Parathyroid adenoma (tissue), 2 donors: ENCODE measurements around the gene STK33.

Source experiments
- H2AFZ ChIP-seq: fragments of 300-600 bp; sonication (generic); one replicate; pipeline ENCODE4 v1.7.0; 2017; ENCODE audit warnings: antibody characterized with exemption, mild to moderate bottlenecking
- H3K27ac ChIP-seq: fragments of 300-600 bp; sonication (generic); one replicate; pipeline ENCODE4 v1.7.0; 2017
- H3K27me3 ChIP-seq: fragments of 300-600 bp; sonication (generic); one replicate; pipeline ENCODE4 v1.7.0; 2017; ENCODE audit warnings: low read length; ENCODE audit not compliant: control insufficient read depth, insufficient read depth
- H3K36me3 ChIP-seq: fragments of 300-600 bp; sonication (generic); one replicate; pipeline ENCODE4 v1.7.0; 2017; ENCODE audit warnings: low read length; ENCODE audit not compliant: control insufficient read depth, insufficient read depth
- H3K4me1 ChIP-seq: fragments of 300-600 bp; sonication (generic); one replicate; pipeline ENCODE4 v1.7.0; 2017; ENCODE audit warnings: control low read depth
- H3K4me2 ChIP-seq: fragments of 300-600 bp; sonication (generic); one replicate; pipeline ENCODE4 v1.7.0; 2017; ENCODE audit warnings: low read length
- H3K4me3 ChIP-seq: fragments of 300-600 bp; sonication (generic); one replicate; pipeline ENCODE4 v1.7.0; 2017; ENCODE audit warnings: low read depth, low read length
- H3K79me2 ChIP-seq: fragments of 300-600 bp; sonication (generic); one replicate; pipeline ENCODE4 v1.7.0; 2017; ENCODE audit warnings: control low read depth
- H3K9ac ChIP-seq: fragments of 300-600 bp; sonication (generic); one replicate; pipeline ENCODE4 v1.7.0; 2017; ENCODE audit warnings: mild to moderate bottlenecking
- H3K9me3 ChIP-seq: fragments of 300-600 bp; sonication (generic); one replicate; pipeline ENCODE4 v1.7.0; 2017; ENCODE audit warnings: low read length; ENCODE audit not compliant: control insufficient read depth
- CTCF ChIP-seq: fragments of 300-600 bp; sonication (generic); IDR thresholded peaks from one replicate; pipeline ENCODE4 v1.7.0; 2017; ENCODE audit warnings: antibody characterized with exemption, mild to moderate bottlenecking
- donor health status: primary hyperparathyroidism.

The STK33 gene

GRCh38 chr11:8374716-8375115 is 219.3 kb downstream of the STK33 start:
- Histone ChIP-seq H3K27ac (no peak overlapping the region), H3K27me3 (no peaks in the 10 kb centered on the region), H3K9me3 (no peaks in the 10 kb centered on the region), H3K4me1 (no peaks in the 10 kb centered on the region), H3K4me3 (no peak overlapping the region), H3K9ac (no peak overlapping the region), H3K79me2 (no peaks in the 10 kb centered on the region), H3K36me3 (no peaks in the 10 kb centered on the region), H2AFZ (no peak overlapping the region), H3K4me2 (no peak overlapping the region)
- no peak for TF ChIP-seq CTCF

- Histone ChIP-seq H3K27ac (no peak overlapping the region), H3K36me3 (no peaks in the 10 kb centered on the region), H3K9ac (no peak overlapping the region)
Observed at GRCh38 chr11:8373519-8374432, 220.3 kb downstream of the STK33 start.

GRCh38 chr11:8372641-8373381 is 221.2 kb downstream of the STK33 start:
- no peaks in the 10 kb centered on the region for H3K79me2 ChIP-seq
- TF ChIP-seq CTCF = no peak
- H3K36me3 ChIP-seq = no peaks in the 10 kb centered on the region
- no peak overlapping the region for H3K4me2 ChIP-seq
- H3K4me1 ChIP-seq = no peaks in the 10 kb centered on the region
- no peak overlapping the region for H2AFZ ChIP-seq
- H3K9me3 ChIP-seq = no peaks in the 10 kb centered on the region
- no peak overlapping the region for H3K4me3 ChIP-seq
- H3K9ac ChIP-seq = no peak overlapping the region
- H3K27ac ChIP-seq = no peak overlapping the region
- H3K27me3 ChIP-seq = no peaks in the 10 kb centered on the region

More at GRCh38 chr11:8373519-8374432, 220.3 kb downstream of the STK33 start:
- H3K79me2 ChIP-seq = no peaks in the 10 kb centered on the region
- H3K4me1 ChIP-seq = no peaks in the 10 kb centered on the region
- H3K4me3 ChIP-seq = no peak overlapping the region
- H2AFZ ChIP-seq = no peak overlapping the region
- no peak for TF ChIP-seq CTCF
- no peaks in the 10 kb centered on the region for H3K27me3 ChIP-seq
- no peak overlapping the region for H3K4me2 ChIP-seq
- no peaks in the 10 kb centered on the region for H3K9me3 ChIP-seq

- H2AFZ ChIP-seq = no peak overlapping the region
- H3K4me3 ChIP-seq = no peak overlapping the region
- no peaks in the 10 kb centered on the region for H3K79me2 ChIP-seq
- no peaks in the 10 kb centered on the region for H3K36me3 ChIP-seq
- H3K27me3 ChIP-seq = no peaks in the 10 kb centered on the region
- TF ChIP-seq CTCF = no peak
- no peaks in the 10 kb centered on the region for H3K9me3 ChIP-seq
- no peak overlapping the region for H3K9ac ChIP-seq
- no peak overlapping the region for H3K4me2 ChIP-seq
- H3K27ac ChIP-seq = no peak overlapping the region
- no peaks in the 10 kb centered on the region for H3K4me1 ChIP-seq
Observed at GRCh38 chr11:8371516-8371884, 222.5 kb downstream of the STK33 start.
